Loucy (cell line): ENCODE data around the gene SYNE3.

Experiments
- H2AFZ ChIP-seq: fragments of 200-600 bp; sonication (generic); 2 replicates; pipeline ENCODE4 v1.6.0; 2016; ENCODE audit warnings: antibody characterized with exemption, mild to moderate bottlenecking, low read length, moderate library complexity
- H3F3A ChIP-seq: fragments of 200-600 bp; 2 replicates; pipeline ENCODE4 v1.6.0; 2016; ENCODE audit warnings: antibody characterized with exemption, low read depth, mild to moderate bottlenecking
- H3K27me3 ChIP-seq: fragments of 200-600 bp; sonication (generic); 2 replicates; pipeline ENCODE4 v1.6.1; 2014; ENCODE audit warnings: low read length, mild to moderate bottlenecking; ENCODE audit not compliant: insufficient read depth, poor library complexity, severe bottlenecking
- H3K36me3 ChIP-seq: fragments of 200-600 bp; sonication (generic); 2 replicates; pipeline ENCODE4 v1.6.1; 2016; ENCODE audit warnings: low read length; ENCODE audit not compliant: insufficient read depth
- H3K4me1 ChIP-seq: fragments of 200-600 bp; sonication (generic); 2 replicates; pipeline ENCODE4 v1.5.1; 2014; ENCODE audit warnings: low read length, mild to moderate bottlenecking; ENCODE audit not compliant: insufficient read depth, poor library complexity, severe bottlenecking
- H3K4me2 ChIP-seq: fragments of 200-600 bp; sonication (generic); 2 replicates; pipeline ENCODE4 v1.6.0; 2014; ENCODE audit warnings: antibody characterized with exemption, low read length, low read depth, mild to moderate bottlenecking; ENCODE audit not compliant: poor library complexity, severe bottlenecking
- H3K4me3 ChIP-seq: fragments of 200-600 bp; sonication (generic); 2 replicates; pipeline ENCODE4 v1.5.1; 2014; ENCODE audit warnings: low read length, mild to moderate bottlenecking, mixed read lengths; ENCODE audit not compliant: poor library complexity, severe bottlenecking
- H3K79me2 ChIP-seq: fragments of 200-600 bp; sonication (generic); 2 replicates; pipeline ENCODE4 v1.6.1; 2014; ENCODE audit warnings: low read length; ENCODE audit not compliant: insufficient read depth
- H3K9ac ChIP-seq: fragments of 200-600 bp; sonication (generic); 2 replicates; pipeline ENCODE4 v1.6.0; 2014; ENCODE audit warnings: mild to moderate bottlenecking, low read depth, low read length, moderate library complexity; ENCODE audit not compliant: poor library complexity, severe bottlenecking
- H3K9me2 ChIP-seq: fragments of 200-600 bp; sonication (generic); replicated peaks from 2 replicates; pipeline ENCODE4 v1.6.1; 2016; ENCODE audit warnings: low read depth, low read length, mixed read lengths
- H3K9me3 ChIP-seq: fragments of 200-600 bp; sonication (generic); 2 replicates; pipeline ENCODE4 v1.6.1; 2014; ENCODE audit warnings: mild to moderate bottlenecking, antibody characterized with exemption, low read length, low read depth; ENCODE audit not compliant: insufficient read depth
- H4K20me1 ChIP-seq: fragments of 200-600 bp; sonication (generic); 2 replicates; pipeline ENCODE4 v1.6.0; 2014; ENCODE audit warnings: antibody characterized with exemption, low read length, mild to moderate bottlenecking; ENCODE audit not compliant: insufficient read depth, poor library complexity, severe bottlenecking
- CTCF ChIP-seq: fragments of 200-600 bp; sonication (generic); conservative IDR thresholded peaks from 2 replicates; pipeline ENCODE4 v1.5.1; 2014; ENCODE audit warnings: mild to moderate bottlenecking, antibody characterized with exemption, low read length
- EZH2phosphoT487 ChIP-seq: fragments of 200-600 bp; IDR thresholded peaks from 2 replicates; pipeline ENCODE4 v1.6.1; 2018; ENCODE audit warnings: antibody characterized with exemption, mild to moderate bottlenecking, moderate library complexity, borderline replicate concordance

Gene SYNE3

GRCh38 chr14:95490138-95490509 lies 26.3 kb downstream of the SYNE3 start:
- H3K4me2 ChIP-seq, result no peak overlapping the region
- no peak overlapping the region for H3K4me3 ChIP-seq
- no peaks in the 10 kb centered on the region for H3K36me3 ChIP-seq

GRCh38 chr14:95489214-95490137 lies 27.0 kb downstream of the SYNE3 start:
- Histone ChIP-seq H2AFZ (no peak overlapping the region), H4K20me1 (no peaks in the 10 kb centered on the region), H3K27me3 (no peaks in the 10 kb centered on the region), H3K4me3 (no peak overlapping the region), H3K36me3 (no peaks in the 10 kb centered on the region), H3K79me2 (no peaks in the 10 kb centered on the region), H3F3A (no peaks in the 10 kb centered on the region), H3K9me2 (no peaks in the 10 kb centered on the region), H3K4me1 (peaks cover under 1% of the 10 kb centered on the region), H3K9ac (no peak overlapping the region), H3K4me2 (no peak overlapping the region), H3K9me3 (0 out of 2 replicates have a peak, but pooled peaks cover 4% of the 10 kb centered on the region)
- no peak for TF ChIP-seq EZH2phosphoT487
- TF ChIP-seq CTCF, result no peak

More at GRCh38 chr14:95490138-95490509, 26.3 kb downstream of the SYNE3 start:
- no peaks in the 10 kb centered on the region for H3K27me3 ChIP-seq
- H3K9me3 ChIP-seq, result 0 out of 2 replicates have a peak, but pooled peaks cover 4% of the 10 kb centered on the region
- H3K4me1 ChIP-seq, result peaks cover 3% of the 10 kb centered on the region
- no peak for TF ChIP-seq EZH2phosphoT487
- H3K9me2 ChIP-seq, result no peaks in the 10 kb centered on the region
- no peak overlapping the region for H3K9ac ChIP-seq
- H3K79me2 ChIP-seq, result no peaks in the 10 kb centered on the region
- no peaks in the 10 kb centered on the region for H3F3A ChIP-seq
- no peak overlapping the region for H2AFZ ChIP-seq
- H4K20me1 ChIP-seq, result no peaks in the 10 kb centered on the region

GRCh38 chr14:95488376-95489213 lies 27.9 kb downstream of the SYNE3 start:
- Histone ChIP-seq H3F3A (no peaks in the 10 kb centered on the region), H2AFZ (no peak overlapping the region), H3K4me3 (no peak overlapping the region), H3K9ac (no peak overlapping the region), H4K20me1 (no peaks in the 10 kb centered on the region), H3K4me2 (no peak overlapping the region), H3K79me2 (no peaks in the 10 kb centered on the region), H3K36me3 (no peaks in the 10 kb centered on the region), H3K9me3 (0 out of 2 replicates have a peak, but pooled peaks cover 4% of the 10 kb centered on the region), H3K27me3 (no peaks in the 10 kb centered on the region), H3K9me2 (no peaks in the 10 kb centered on the region), H3K4me1 (no peaks in the 10 kb centered on the region)
- TF ChIP-seq EZH2phosphoT487, result no peak
- no peak for TF ChIP-seq CTCF
